ENCODE data around the gene CCDC12.

Gene CCDC12

DNA sequence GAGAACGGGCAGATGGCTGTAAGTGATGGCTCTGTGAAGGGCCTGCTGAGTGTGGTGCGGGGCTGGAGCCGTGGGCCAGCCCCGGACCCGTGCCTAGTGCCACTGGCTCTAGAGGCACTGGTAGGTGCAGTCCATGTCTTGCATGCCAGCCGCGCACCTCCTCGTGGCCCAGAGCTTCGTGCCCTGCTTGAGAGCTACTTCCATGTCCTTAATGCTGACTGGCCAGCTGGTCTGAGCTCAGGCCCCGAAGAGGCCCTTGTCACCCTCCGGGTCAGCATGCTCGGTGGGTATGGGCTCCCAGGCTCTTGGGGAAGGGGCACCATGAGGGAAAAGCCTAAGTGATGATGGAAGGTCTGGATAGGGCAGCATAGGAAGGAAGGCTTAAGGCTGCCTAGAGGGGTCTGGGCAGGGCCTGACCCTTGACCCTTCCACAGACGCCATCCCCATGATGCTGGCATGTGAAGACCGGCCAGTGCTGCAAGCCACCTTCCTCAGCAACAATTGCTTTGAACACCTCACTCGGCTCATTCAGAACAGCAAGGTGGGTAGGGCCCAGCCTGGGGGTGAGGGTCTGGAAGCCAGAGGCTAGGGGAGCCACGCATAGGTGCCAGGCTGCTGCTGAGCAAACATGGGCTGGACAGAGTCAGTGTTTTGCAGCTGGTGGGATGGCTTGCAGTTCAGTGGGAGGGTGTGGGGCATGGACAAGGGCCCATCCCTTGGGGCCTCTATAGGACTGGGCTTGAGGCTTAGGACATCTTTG is 15.0 kb upstream of the CCDC12 start:
- TF ChIP-seq, protein P1, sequence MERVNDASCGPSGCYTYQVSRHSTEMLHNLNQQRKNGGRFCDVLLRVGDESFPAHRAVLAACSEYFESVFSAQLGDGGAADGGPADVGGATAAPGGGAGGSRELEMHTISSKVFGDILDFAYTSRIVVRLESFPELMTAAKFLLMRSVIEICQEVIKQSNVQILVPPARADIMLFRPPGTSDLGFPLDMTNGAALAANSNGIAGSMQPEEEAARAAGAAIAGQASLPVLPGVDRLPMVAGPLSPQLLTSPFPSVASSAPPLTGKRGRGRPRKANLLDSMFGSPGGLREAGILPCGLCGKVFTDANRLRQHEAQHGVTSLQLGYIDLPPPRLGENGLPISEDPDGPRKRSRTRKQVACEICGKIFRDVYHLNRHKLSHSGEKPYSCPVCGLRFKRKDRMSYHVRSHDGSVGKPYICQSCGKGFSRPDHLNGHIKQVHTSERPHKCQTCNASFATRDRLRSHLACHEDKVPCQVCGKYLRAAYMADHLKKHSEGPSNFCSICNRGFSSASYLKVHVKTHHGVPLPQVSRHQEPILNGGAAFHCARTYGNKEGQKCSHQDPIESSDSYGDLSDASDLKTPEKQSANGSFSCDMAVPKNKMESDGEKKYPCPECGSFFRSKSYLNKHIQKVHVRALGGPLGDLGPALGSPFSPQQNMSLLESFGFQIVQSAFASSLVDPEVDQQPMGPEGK (CRISPR knock-in tag; IDR thresholded peaks at IDR 0.05; ENCODE audit: borderline replicate concordance), result no peak
- TF ChIP-seq ZFP3 (CRISPR knock-in tag; IDR thresholded peaks at IDR 0.05), result no peak
- TF ChIP-seq ZNF565 (CRISPR knock-in tag; conservative IDR thresholded peaks at IDR 0.05; ENCODE audit: low read depth), result no peak
- no peak for TF ChIP-seq ZFP30 (CRISPR knock-in tag; IDR thresholded peaks at IDR 0.05)
- TF ChIP-seq, protein P2, sequence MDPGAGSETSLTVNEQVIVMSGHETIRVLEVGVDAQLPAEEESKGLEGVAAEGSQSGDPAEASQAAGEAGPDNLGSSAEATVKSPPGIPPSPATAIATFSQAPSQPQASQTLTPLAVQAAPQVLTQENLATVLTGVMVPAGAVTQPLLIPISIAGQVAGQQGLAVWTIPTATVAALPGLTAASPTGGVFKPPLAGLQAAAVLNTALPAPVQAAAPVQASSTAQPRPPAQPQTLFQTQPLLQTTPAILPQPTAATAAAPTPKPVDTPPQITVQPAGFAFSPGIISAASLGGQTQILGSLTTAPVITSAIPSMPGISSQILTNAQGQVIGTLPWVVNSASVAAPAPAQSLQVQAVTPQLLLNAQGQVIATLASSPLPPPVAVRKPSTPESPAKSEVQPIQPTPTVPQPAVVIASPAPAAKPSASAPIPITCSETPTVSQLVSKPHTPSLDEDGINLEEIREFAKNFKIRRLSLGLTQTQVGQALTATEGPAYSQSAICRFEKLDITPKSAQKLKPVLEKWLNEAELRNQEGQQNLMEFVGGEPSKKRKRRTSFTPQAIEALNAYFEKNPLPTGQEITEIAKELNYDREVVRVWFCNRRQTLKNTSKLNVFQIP (CRISPR knock-in tag; IDR thresholded peaks at IDR 0.05; ENCODE audit: borderline replicate concordance, low read depth), result no peak
- TF ChIP-seq, protein P3, sequence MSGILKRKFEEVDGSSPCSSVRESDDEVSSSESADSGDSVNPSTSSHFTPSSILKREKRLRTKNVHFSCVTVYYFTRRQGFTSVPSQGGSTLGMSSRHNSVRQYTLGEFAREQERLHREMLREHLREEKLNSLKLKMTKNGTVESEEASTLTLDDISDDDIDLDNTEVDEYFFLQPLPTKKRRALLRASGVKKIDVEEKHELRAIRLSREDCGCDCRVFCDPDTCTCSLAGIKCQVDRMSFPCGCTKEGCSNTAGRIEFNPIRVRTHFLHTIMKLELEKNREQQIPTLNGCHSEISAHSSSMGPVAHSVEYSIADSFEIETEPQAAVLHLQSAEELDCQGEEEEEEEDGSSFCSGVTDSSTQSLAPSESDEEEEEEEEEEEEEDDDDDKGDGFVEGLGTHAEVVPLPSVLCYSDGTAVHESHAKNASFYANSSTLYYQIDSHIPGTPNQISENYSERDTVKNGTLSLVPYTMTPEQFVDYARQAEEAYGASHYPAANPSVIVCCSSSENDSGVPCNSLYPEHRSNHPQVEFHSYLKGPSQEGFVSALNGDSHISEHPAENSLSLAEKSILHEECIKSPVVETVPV (CRISPR knock-in tag; IDR thresholded peaks at IDR 0.05), result no peak
- TF ChIP-seq GLIS3 (CRISPR knock-in tag; IDR thresholded peaks at IDR 0.05), result no peak
- TF ChIP-seq, protein P4, sequence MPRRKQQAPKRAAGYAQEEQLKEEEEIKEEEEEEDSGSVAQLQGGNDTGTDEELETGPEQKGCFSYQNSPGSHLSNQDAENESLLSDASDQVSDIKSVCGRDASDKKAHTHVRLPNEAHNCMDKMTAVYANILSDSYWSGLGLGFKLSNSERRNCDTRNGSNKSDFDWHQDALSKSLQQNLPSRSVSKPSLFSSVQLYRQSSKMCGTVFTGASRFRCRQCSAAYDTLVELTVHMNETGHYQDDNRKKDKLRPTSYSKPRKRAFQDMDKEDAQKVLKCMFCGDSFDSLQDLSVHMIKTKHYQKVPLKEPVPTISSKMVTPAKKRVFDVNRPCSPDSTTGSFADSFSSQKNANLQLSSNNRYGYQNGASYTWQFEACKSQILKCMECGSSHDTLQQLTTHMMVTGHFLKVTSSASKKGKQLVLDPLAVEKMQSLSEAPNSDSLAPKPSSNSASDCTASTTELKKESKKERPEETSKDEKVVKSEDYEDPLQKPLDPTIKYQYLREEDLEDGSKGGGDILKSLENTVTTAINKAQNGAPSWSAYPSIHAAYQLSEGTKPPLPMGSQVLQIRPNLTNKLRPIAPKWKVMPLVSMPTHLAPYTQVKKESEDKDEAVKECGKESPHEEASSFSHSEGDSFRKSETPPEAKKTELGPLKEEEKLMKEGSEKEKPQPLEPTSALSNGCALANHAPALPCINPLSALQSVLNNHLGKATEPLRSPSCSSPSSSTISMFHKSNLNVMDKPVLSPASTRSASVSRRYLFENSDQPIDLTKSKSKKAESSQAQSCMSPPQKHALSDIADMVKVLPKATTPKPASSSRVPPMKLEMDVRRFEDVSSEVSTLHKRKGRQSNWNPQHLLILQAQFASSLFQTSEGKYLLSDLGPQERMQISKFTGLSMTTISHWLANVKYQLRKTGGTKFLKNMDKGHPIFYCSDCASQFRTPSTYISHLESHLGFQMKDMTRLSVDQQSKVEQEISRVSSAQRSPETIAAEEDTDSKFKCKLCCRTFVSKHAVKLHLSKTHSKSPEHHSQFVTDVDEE (CRISPR knock-in tag; IDR thresholded peaks at IDR 0.05), result no peak
- no peak for TF ChIP-seq BACH2 (CRISPR knock-in tag; IDR thresholded peaks at IDR 0.05; ENCODE audit: borderline replicate concordance)
- no peak for TF ChIP-seq ZC3H10 (CRISPR knock-in tag; IDR thresholded peaks at IDR 0.05)
- no peak for TF ChIP-seq SNAI2 (CRISPR knock-in tag; IDR thresholded peaks at IDR 0.05)
- ATAC-seq, result no peak

DNA sequence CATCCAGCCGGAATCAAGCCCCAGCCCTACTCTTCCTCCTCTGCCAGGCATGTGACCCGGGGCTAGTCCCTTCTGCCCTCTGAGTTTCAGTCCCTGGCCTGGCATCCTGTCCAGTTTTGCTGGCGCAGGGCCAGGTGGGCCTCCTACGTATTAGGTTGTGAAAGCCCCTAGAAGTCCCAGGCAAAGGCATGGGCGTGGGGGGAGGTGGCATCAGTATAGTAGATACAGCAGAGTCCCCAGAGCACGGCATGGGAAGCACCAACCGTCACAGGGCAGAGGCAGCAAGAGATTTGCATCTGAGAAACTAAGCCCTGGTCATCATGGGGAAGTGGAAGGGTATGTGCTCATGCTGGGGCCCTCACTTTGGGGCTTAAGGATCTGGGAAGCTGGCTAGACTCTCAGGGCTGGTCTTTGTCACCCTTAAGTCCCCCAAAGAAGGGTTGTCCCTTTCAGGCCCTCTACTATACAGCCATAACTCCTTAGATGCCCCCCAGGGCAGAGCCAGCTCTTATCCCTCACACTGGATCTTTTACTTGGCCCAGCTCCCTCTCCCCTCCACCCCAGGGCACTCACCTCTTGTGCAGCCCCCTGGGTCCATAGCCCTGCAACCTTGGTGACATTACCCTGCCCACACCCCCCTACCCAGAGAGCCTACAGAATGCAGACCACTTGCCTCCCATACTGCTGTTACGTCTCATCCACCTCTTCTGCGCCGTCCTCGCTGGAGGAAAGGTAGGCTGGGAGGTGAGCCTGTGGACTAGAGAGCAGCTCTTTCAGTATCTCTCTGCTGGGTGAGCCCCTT is 14.2 kb upstream of the CCDC12 start:
- TF ChIP-seq ARNTL (CRISPR knock-in tag; IDR thresholded peaks at IDR 0.05; ENCODE audit: borderline replicate concordance, low read depth), result no peak
- TF ChIP-seq ZNF70 (CRISPR knock-in tag; IDR thresholded peaks at IDR 0.05), result no peak
- TF ChIP-seq TCF4 (CRISPR knock-in tag; IDR thresholded peaks at IDR 0.05; ENCODE audit: borderline replicate concordance), result no peak
- no peak for TF ChIP-seq ZFP30 (CRISPR knock-in tag; IDR thresholded peaks at IDR 0.05)
- no peak for TF ChIP-seq BACH2 (CRISPR knock-in tag; IDR thresholded peaks at IDR 0.05; ENCODE audit: borderline replicate concordance)
- TF ChIP-seq ESRRG (CRISPR knock-in tag; IDR thresholded peaks at IDR 0.05), result no peak
- no peak for ATAC-seq

DNA sequence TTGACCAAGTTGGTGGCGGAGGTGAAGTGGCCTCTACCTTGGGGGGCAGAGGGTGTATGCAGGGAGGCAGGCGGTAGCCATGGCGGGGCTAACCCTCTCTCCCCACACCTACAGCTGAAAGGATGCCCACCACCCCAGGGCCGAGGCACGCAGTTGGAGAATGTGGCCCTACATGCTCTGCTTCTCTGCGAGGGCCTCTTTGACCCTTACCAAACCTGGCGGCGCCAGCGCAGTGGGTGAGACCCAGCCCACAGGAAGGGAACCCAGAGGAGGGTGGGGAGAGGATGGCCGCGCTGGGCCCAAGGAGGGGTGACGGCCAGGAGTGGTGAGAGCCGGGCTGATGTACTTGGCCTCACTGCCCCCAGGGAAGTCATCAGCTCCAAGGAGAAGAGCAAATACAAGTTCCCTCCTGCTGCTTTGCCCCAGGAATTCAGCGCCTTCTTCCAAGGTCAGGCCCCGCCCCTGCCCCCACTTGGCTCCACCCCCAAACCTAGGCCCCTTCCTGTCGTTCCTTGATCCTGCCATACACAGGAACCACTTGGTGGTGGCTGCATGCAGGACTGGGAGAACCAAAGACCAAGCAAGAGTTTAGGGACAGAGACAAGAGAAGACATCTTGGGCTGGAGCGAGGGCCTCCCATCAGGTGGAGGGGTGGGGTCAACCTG is 12.7 kb upstream of the CCDC12 start:
- no peak for ATAC-seq
- no peak for TF ChIP-seq ZNF8 (CRISPR knock-in tag; IDR thresholded peaks at IDR 0.05)
- TF ChIP-seq ARNTL (CRISPR knock-in tag; IDR thresholded peaks at IDR 0.05; ENCODE audit: borderline replicate concordance, low read depth), result no peak
- TF ChIP-seq ISL1 (CRISPR knock-in tag; IDR thresholded peaks at IDR 0.05), result no peak
- TF ChIP-seq, protein P2 (CRISPR knock-in tag; IDR thresholded peaks at IDR 0.05; ENCODE audit: borderline replicate concordance, low read depth), result no peak
- no peak for TF ChIP-seq OSR1 (CRISPR knock-in tag; IDR thresholded peaks at IDR 0.05)
- TF ChIP-seq ZC3H10 (CRISPR knock-in tag; IDR thresholded peaks at IDR 0.05), result no peak
- no peak for TF ChIP-seq RARB (CRISPR knock-in tag; IDR thresholded peaks at IDR 0.05)
- TF ChIP-seq, protein P1 (CRISPR knock-in tag; IDR thresholded peaks at IDR 0.05; ENCODE audit: borderline replicate concordance), result no peak
- no peak for TF ChIP-seq ESRRG (CRISPR knock-in tag; IDR thresholded peaks at IDR 0.05)
- TF ChIP-seq GLIS3 (CRISPR knock-in tag; IDR thresholded peaks at IDR 0.05), result no peak
- TF ChIP-seq CSDC2 (CRISPR knock-in tag; IDR thresholded peaks at IDR 0.05), result no peak
- no peak for TF ChIP-seq SNAI2 (CRISPR knock-in tag; IDR thresholded peaks at IDR 0.05)
- no peak for TF ChIP-seq TCF4 (CRISPR knock-in tag; IDR thresholded peaks at IDR 0.05; ENCODE audit: borderline replicate concordance)
- TF ChIP-seq ZNF70 (CRISPR knock-in tag; IDR thresholded peaks at IDR 0.05), result no peak
- TF ChIP-seq TOX (CRISPR knock-in tag; IDR thresholded peaks at IDR 0.05; ENCODE audit: borderline replicate concordance), result no peak
- no peak for TF ChIP-seq ZFP3 (CRISPR knock-in tag; IDR thresholded peaks at IDR 0.05)
- TF ChIP-seq ZFP30 (CRISPR knock-in tag; IDR thresholded peaks at IDR 0.05), result no peak
- TF ChIP-seq PPARA (CRISPR knock-in tag; IDR thresholded peaks at IDR 0.05; ENCODE audit: borderline replicate concordance), result no peak

Data from SK-N-SH treated with all-trans-retinoic acid at 6 μM for 48 hours (cell line).